Iris pigment epithelial cell (primary cell): ENCODE results near the gene BANF2.

Experiments used
- DNase-seq: peaks from one replicate; pipeline ENCODE4 v3.0.0-alpha.2; 2011; ENCODE audit warnings: low read depth

The BANF2 gene

DNA sequence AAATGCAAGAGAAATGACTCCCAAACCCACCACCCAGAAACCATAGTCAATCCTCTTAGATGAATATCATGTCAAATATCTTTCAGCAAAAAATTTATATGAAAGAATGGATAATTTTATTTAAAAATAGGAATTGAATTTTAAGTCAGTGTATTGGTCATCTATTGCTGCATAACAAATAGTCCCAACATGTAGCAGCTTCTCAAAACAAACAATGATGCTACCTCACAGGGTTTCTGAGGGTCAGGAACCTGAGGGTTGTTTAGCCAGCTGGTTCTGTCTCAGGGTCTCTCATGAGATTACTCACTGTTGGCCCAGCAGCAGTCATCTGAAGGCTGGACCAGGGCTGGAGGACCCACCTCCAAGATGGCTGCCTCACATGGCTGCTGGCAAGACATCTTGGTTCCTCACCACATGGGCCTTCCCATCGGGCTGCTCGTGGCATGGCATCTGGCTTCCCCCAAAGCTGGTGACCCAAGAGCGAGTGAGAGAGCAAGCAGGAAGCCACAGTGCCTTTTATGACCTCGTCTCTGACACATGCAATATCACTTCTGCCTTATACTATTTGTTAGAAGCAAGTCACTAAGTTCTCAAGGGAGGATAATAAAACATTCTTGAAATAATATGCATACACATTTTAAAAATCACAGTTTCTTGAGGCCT is 36.3 kb downstream of the BANF2 start:
- DNase-seq: no peak

DNA sequence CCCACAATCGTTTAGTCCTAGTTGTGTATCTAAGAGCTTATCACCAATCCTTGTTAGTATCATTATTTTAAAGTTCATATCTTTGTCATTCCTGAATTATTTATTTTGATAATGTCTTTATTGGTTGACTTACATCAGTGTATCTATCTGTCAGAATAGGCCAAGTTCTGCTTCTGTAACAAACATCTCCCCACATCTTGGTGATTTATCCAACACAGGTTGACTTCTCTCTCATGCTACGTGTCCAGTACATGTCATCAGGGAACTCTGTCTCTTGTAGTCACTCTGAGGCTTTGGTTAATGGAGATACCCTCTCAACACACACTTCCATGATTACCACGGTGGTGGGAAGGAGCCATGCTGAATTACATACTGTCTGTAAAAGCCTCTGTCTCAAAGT is 38.4 kb downstream of the BANF2 start:
- DNase-seq: no peak

DNA sequence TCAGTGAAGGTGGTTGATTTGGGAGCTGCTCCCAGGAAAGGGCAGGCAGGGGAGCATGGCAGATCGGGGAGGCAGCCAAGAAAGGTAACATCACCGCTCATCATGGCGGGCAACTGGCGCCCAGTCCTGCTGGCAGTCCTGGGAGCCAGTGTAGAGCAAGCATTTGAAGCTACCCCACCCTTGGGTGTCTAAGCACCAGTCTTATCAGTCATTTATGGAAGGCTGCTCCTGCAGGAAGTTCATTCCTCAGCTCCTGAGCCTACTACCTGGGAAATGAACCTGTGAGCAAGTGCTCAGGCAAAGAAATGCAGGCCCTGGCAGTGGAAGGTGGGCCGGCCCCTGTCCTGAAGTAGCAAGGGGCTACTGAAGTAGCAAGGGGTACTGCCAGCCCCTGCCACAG is 41.5 kb downstream of the BANF2 start:
- no peak for DNase-seq

DNA sequence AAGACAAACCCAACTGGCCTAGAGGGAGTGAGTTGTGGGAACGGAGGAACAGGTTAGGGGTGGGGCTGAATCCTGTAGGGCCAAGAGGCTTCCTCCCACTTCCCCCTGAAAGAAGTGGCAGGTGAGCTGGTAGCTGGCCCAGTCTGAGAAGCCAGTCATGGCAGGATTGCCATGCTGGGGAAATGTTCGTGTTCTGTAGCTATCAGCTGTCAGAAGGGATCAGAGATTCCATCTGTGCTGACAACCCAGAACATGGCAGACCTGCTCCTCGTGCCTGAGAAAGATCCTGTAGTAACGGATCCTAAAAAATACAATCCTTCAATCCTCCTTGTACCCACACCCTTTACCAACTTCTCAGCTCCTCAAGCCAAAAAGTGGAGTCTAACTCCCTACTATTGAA is 43.0 kb downstream of the BANF2 start:
- DNase-seq: no peak

DNA sequence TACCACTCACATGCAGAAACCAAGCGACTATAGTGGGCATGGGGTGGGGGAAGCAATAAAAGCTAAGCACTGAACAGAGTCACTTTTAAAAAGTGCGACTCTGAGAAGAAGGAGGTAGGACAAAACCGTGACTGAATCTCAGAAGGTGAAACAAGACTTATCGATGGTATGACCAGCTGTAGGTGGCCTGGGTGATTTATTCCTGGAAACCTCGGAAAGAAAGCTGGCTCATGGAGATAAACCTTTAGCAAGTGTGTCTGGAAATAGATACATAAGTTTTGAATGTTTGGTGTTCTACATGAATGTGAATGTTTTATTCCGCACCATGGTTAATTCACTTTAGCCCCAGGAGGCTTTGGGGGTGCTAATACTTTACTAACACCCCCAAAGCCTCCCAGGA is 43.9 kb downstream of the BANF2 start:
- no peak for DNase-seq

DNA sequence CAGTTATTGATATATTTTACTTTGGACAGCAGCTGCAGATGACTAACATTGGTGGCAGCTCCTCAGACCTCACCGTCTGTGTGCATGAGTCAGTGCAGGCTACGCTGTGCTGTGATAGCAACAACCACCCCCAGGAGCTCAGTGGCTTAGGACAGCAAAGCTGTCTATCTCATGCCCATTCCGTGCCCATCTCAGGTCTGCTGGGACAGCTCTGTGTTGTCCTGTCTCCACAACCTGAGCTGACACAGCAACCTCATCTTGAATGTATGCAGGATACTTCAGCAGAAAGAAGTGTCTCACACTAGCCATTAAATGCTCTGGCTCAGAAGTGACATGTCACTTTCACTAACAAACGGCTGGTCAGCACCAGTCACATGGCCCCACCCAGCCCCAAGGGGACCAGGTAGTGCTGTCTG is 47.7 kb downstream of the BANF2 start:
- peak; percentile 94 for DNase-seq

DNA sequence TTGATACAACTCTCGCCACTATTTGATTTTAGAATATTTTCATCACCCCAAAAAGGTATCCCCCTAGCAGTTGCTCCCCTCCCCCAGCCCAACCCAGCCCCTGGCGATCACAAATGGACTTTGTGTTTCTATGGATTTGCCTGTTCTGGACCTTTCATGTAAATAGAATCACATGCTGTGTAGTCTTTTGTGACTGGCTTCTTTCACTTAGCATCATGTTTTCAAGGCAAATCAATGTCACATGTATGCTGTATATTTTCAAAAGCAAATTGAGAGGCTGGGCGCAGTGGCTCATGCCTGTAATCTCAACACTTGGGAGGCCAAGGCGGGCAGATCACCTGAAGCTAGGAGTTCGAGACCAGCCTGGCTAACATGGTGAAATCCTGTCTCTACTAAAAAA is 48.5 kb downstream of the BANF2 start:
- DNase-seq: no peak

DNA sequence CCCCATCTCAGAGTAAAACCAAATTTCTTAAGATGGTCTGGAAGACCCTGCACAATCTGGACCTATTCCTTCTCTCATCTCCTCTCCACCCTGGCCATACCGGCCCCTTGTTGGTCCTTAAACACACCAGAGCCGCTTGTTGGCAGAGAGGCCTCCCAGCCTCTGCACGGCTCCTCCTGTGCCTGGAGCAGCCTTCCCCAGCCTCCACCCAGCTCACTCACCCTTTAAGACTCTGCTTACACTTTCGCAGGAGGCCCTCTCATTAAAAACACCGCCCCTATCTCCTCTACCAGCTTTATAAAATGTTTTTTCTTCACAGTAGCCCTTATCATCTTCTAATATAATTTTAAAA is 49.8 kb downstream of the BANF2 start:
- DNase-seq: no peak

DNA sequence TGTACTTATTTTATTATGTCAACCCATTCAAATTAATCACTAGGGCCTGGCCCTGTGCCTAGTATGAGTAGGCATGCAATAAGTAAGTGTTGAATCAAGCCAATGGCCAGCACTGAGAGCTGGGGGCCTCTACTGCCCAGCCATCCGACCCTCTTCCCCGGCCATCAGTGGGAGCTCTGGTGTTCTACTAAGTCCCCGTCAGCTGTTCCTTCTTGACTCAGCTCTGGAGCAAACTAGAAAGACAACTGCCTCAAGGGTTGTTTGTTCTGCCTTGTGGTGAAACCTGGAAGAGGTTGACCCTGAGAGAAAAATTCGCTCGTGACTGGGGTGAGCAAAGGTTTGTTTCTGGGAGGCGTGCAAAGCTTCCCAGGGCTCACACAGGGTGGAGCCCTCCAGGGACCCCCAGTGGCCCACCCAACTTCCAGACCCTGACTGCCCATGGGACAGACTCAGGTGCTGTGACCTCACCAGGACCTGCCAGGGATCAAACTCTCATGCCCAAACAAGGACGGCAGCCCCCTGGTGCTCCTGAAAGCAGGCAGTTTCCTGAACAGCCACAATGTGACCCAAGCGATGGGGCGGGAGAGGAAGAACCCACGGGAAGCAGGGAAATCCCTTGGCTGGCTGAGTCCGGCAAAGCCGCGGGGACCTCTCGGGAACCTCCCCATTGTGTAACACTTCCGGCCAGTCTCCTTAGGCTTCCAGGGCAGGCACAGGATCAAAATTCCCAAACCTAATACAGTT is 50.4 kb downstream of the BANF2 start:
- peak; percentile 55 for DNase-seq

DNA sequence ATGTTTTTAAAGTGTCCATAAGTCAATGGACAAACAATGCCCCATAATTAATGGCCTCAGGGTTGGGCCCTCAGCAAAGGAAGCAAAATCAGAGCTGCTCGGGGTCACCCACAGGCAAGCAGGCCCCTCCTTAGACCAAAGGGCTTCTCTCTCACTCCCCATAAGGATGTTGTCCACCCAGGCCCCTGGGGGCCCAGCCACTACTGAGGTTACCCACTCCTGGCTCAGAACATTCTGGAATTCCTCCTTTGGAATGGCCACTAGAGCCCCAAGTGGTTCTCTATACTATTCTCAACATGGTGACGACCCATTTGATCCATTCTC is 50.9 kb downstream of the BANF2 start:
- no peak for DNase-seq

DNA sequence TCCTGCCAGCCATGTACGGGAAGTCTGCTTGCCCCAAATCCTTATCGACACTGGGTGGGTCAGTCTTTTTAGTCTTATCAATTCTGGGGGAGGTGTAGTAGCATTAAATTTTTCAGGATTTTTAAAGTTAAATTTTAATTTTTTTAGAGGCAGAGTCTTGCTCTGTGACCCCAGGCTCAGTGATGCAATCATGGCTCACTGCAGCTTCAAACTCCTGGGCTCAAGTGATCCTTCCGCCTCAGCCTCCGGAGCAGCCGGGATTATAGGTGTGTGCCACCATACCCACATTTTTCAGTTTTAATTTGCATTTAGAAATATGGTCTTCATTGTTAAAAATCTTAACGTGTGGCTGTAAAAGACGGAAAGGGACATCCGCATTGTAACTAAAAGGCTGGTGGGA is 51.9 kb downstream of the BANF2 start:
- DNase-seq: no peak

DNA sequence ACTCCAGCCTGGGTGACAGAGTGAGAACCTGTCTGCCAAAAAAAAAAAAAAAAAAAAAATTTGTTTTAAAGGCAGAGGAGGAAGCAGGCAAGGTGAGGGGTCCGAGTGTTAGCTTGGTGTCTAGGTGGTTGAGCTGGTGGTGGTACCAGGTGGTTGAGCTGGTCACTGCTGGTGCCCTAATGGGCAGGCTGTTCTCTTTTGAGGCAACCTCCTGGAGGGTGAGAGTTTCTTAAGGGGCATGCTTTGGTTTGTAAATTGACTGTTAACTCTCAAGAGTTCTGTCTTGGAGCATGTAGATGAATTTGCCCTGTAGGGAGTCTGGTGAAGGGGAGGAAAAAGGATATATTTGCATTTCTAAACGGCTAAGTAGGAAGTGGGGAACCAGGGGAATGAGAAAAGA is 52.7 kb downstream of the BANF2 start:
- DNase-seq: no peak

DNA sequence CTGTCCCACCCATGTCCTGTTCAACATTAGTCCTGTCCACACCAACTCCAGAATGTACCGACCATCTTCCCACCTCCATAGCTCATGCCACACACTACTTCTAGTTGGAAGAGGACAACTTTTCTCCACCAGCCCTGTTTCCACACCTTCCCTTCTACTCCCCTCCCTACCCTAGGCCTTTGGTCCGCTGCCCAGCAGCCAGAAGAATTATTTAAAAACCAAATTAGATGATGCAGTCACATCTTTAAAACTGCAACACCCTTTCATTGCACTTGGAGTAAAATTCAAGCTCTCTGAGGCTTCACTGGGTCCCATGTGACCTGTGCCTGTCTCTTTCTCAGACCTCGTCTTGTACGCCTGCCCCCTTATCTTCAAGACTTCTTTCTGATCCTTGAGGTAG is 53.8 kb downstream of the BANF2 start:
- DNase-seq: no peak

DNA sequence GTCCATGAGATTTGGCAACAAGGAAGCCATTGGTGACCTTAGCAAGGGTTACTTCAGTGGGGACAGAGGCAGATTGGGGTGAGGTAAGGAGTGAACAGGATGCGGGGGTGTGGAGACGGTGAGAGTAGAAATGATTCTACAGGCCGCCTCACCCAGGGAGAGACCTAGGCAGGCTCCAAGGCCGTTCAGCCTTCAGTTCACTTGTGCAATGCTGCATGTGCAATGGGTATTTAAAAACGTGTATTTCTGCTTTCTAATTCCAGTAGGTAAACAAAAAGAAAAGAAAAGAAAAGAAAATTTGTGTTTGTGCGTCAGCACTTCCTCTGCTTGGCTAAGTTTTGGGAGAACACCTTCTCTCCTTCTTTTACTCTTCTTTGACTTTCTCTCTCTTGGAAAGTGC is 56.8 kb downstream of the BANF2 start:
- no peak for DNase-seq

DNA sequence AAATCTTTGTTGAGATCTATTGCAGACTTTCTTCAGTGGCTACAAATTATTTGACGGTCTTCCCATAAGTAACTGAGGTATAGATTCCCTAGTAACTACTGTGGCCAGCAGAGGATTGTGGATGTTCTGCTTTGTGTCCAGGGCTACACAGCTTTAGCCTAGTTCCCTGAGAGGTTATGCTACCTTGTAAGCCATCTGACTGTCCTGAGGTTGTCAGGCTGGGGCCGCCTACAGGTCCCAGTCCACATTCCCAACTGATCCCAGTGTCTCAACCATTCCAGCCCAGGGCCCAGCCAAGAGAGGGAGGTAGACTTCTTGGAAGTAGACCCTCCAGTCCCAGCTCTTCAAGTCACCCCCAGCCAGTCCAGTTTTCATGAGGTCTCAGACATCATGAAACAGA is 57.7 kb downstream of the BANF2 start:
- DNase-seq: no peak

DNA sequence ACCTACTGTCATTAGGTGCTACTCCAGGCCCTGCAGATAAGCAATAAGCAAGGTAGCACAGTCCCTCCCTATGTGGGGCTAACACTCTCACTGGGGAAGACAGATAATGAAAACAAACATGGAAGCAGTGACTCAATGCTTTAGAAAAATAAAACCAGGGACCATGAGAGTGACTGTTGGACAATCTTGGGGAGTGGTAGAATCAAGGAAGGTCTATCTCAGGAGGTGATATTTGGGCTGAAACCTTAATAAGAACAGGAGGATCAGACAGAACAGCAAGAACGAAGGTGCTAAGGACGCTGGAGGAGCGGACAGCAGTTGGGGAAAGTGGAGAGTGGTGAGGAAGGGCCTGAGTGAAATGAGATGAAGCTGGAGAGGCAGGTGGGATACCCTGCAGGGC is 58.2 kb downstream of the BANF2 start:
- DNase-seq: no peak

DNA sequence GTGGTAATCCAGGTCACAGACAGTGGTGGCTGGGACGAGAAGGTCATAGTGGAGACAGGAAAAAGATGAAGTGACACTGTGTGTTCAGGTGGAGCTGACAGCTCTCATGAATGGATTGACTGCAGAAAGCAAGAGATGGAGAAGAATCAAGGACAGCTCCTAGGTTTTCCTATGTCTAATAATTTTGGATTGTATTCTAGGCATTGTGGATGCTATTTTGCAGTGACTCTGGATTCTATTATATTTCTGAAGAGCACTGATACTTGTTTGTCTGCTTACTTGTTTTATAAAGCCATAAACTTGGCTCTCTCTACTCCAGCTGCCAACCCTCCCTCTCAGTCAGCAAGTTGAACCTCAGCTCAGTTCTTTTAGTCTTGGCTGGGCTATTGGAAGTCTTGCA is 58.7 kb downstream of the BANF2 start:
- DNase-seq: no peak

DNA sequence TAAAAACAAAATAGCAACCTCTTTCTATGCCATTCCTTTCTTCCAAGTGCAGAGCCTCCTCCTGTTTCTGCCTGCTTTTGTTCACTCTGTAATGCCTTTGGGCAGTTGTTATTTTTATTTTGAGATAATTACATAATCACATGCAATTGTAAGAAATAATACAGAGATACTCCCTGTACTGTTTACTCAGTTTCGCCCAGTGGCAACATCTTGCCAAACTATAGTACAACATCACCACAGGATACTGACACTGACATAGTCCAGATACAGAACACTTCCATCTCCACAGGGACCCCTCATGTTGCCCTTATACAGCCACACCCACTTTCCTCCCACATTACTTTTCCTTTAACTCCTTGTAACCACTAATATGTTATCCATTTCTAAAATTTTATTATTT is 59.7 kb downstream of the BANF2 start:
- no peak for DNase-seq

DNA sequence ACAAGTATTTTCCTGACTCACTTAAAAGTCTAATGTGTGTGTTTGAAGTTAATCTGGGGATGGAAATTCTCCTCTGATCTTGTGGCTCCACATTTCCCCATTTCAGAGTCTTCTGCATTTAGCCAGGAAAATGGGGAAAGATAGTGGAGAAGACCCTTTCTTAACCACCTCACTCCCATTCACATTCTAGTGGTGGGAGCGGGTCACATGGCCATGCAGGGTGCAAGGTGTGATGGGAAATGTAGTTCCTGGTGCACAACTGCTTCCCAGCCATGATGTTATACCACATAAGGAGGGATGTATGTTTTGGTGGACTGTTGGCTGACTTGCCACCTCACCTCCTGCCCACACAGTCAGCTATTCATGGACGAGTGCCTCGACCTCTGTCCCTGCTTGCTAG is 61.8 kb downstream of the BANF2 start:
- peak; percentile 9 for DNase-seq

DNA sequence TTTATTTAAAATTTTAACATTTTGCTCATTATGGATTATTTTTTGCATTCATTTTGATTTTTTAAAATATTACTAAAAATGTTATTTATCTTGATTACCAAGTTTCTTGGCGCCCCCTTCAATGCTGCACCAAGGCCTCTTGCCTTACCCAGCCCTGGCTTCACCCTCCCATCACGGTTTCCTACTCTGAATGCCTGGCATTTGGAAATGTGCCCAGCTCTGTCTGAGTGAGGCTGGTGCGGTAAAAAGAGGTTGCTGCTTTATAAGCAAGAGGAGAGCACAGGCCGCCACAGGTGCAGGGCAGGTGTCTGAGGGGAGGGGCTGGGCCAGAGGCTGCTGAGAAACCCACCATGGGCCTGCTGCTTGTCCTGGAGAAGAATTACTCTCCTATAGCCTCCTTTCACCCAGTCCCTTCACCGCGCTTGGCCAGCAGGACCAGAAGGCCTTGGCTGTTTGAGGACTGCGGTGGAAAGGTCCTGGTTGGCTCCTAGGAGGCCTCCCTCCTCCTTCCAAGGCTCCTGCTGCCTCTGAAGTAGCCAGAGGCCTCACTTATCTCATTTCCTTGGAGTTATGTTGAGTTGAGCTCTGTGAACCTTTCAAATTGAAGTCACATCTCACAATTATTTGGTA is 62.6 kb downstream of the BANF2 start:
- no peak for DNase-seq

DNA sequence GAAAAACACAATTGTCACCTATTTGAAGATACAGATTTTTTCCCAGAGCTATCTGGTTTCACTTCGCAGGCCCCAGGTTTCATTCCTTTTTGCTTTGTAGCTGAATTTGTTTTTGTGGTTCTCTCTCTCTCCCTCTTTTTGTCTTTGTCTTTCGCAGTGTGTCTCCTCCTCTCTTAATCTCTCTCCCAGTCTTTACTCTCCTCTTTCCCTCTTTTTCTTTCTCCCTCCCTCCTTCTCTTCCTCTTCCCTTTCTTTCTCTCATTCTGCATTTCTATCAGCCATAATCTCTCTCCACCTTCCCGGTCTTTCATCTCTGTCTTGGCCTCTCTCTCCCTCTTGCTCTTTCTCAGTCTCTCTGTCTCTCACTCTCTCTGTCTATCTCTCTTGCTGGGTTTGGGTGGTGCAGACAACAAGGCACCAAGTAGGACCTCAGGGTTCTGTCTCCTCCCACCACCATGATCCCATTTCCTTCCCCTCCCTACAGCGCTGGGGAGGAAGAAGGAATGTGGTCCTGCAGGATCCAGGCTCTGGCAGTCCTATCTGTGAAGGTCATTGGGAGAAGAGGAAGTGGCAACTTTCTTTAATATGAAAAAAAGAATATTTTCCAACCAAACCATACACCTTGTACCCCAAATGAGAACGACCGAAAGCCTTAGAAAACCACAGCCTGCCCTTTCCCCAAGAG is 63.2 kb downstream of the BANF2 start:
- DNase-seq: no peak

DNA sequence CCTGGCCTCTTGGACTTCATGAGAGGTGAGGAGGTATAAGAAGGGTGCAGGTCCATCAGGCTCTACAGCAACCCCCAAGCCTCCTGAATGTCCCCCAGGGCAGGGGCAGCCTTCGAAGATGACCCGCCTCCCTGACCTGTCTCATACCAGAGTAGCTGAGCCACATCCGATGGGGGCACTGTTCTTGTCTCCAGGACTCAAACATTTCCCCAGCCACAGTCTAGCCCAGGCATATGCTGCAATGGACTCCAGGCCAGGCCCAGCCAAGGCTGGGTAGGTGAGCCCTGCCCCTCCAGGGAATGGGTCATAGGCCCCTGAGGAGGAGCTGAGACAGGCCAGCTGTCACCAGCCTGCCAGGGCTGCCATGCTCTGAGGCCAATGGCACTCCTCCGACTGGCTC is 65.3 kb downstream of the BANF2 start:
- DNase-seq: no peak

DNA sequence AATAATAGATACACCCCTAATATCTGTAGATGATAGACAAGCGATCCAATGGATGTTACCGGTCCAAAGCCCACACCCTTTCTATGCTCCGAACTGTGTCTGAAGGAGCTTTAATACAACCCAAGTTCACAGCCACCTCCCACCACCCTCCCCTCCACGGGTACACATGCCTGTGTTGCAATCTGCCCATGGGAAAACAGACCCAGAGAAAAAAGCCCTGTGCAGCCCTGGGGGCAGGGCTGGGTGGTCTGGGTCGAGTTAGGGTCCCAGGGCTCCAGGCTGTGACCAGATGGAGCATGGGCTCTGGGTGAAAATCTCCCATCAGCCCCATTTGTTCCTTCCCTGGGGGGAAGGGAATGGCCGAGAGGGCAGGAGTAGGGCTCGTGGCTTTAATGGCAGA is 65.8 kb downstream of the BANF2 start:
- DNase-seq: no peak
